Peyer's patch (tissue), 4 donors: ENCODE results near the gene LARGE2. TPM values are rescaled to one million over a fixed set of nuclear protein-coding genes. Genes with fewer than 3 reads are reported as not detected.

Experiments used
- DNase-seq, 3 donors: peaks; one replicate each; pipeline ENCODE4 v3.0.0-alpha.2; 2017 to 2019
- H3K27ac ChIP-seq, 4 donors: fragments of 200-600 bp; sonication (generic); one replicate each; pipeline ENCODE4 v1.5.1; 2016 to 2019
- H3K27me3 ChIP-seq, 2 donors: fragments of 200-600 bp; sonication (generic); one replicate each; pipeline ENCODE4 v1.5.1; 2019
- H3K36me3 ChIP-seq, 3 donors: fragments of 200-600 bp; sonication (generic); one replicate each; pipeline ENCODE4 v1.5.1; 2016 to 2019
- H3K4me1 ChIP-seq, 4 donors: fragments of 200-600 bp; sonication (generic); one replicate each; pipeline ENCODE4 v1.5.1; 2016 to 2019
- H3K4me3 ChIP-seq, 4 donors: fragments of 200-600 bp; sonication (generic); 1 replicate in 3 of 4; 2 replicates in 1 of 4; pipeline ENCODE4 v1.5.1; 2016 to 2019; ENCODE audit warnings: mild to moderate bottlenecking in 1 of 4
- H3K9me3 ChIP-seq, 4 donors: fragments of 200-600 bp; sonication (generic); one replicate each; pipeline ENCODE4 v1.5.1; 2016 to 2019; ENCODE audit warnings: mild to moderate bottlenecking in 1 of 4
- POLR2A ChIP-seq, 2 donors: fragments of 450-650 bp; IDR thresholded peaks; one replicate each; pipeline ENCODE4 v1.5.1; 2017; ENCODE audit warnings: antibody characterized with exemption in 2 of 2, mild to moderate bottlenecking in 2 of 2, moderate library complexity in 2 of 2
- total RNA-seq, 4 donors: library from RNA; depleted of rRNA; stranded (reverse); fragments of >200 nt; gene quantifications; one replicate each; pipeline ENCODE4 v1.1.0, GENCODE V29; 2016
- TF ChIP-seq, protein P1 (sequence below), 6 experiments: fragments of 450-650 bp in 4 of 6; fragments of 200-600 bp in 2 of 6; sonication (generic) in 1 of 6; IDR thresholded peaks; one replicate each; pipeline ENCODE4 v1.5.1; 2017 to 2019; ENCODE audit warnings: antibody characterized with exemption in 6 of 6, mild to moderate bottlenecking in 3 of 6, moderate library complexity in 1 of 6

The LARGE2 gene
- total RNA-seq, 4 donors from 2014 or later: 0.83 to 1.6 (median 1.2) TPM; not detected in 1

DNA sequence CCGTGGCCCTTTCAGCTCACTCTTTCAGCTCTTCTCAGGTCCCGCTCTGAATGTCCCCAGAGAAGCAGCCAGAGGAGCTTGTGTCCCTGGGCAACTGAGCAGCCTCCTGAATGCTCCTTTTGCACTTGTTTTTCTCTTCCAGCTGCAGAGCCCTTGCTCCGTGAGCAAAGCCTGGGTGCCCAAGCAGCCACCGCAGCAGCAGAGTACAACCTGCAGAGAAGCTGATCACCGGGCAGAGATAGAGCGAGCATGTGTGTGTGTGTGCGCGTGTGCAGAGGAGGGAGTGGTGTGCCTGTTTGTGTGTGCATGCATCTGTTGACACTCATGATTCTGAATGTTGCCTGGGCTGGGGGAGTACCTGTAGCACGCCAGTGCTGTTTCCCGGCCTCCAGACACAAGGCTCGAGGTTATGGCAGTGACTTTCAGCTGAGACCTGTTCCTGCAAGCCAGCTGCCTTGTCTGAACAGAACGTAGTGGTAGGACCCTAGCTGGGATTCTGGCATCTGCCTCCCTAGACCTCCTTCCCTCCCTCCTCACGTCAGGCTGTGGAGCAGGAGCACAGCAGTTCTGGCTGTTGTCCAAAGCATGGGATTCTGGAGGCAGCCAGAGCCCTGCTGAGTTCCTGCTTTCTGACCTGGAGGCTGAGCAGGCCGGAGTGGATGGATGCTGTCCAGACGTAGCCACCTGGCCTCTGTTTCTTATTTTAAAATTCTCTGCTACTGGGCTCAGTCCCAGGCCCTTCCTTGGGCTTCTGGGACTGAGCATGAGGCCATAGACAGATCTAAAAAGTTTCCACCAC is 41.5 kb upstream of the LARGE2 start:
- no peak for DNase-seq
- Histone ChIP-seq H3K36me3 (peaks cover 0 to 66% (median 0%) of the 10 kb centered on the region in 3 donors), H3K27me3 (no peaks in the 10 kb centered on the region), H3K27ac (no peak overlapping the region), H3K9me3 (no peaks in the 10 kb centered on the region), H3K4me3 (no peak overlapping the region), H3K4me1 (peaks cover 0 to 16% (median 4%) of the 10 kb centered on the region in 4 donors)
- TF ChIP-seq POLR2A (IDR thresholded peaks at IDR 0.05): no peak
- TF ChIP-seq, protein P1, sequence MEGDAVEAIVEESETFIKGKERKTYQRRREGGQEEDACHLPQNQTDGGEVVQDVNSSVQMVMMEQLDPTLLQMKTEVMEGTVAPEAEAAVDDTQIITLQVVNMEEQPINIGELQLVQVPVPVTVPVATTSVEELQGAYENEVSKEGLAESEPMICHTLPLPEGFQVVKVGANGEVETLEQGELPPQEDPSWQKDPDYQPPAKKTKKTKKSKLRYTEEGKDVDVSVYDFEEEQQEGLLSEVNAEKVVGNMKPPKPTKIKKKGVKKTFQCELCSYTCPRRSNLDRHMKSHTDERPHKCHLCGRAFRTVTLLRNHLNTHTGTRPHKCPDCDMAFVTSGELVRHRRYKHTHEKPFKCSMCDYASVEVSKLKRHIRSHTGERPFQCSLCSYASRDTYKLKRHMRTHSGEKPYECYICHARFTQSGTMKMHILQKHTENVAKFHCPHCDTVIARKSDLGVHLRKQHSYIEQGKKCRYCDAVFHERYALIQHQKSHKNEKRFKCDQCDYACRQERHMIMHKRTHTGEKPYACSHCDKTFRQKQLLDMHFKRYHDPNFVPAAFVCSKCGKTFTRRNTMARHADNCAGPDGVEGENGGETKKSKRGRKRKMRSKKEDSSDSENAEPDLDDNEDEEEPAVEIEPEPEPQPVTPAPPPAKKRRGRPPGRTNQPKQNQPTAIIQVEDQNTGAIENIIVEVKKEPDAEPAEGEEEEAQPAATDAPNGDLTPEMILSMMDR (IDR thresholded peaks at IDR 0.05): no peak

DNA sequence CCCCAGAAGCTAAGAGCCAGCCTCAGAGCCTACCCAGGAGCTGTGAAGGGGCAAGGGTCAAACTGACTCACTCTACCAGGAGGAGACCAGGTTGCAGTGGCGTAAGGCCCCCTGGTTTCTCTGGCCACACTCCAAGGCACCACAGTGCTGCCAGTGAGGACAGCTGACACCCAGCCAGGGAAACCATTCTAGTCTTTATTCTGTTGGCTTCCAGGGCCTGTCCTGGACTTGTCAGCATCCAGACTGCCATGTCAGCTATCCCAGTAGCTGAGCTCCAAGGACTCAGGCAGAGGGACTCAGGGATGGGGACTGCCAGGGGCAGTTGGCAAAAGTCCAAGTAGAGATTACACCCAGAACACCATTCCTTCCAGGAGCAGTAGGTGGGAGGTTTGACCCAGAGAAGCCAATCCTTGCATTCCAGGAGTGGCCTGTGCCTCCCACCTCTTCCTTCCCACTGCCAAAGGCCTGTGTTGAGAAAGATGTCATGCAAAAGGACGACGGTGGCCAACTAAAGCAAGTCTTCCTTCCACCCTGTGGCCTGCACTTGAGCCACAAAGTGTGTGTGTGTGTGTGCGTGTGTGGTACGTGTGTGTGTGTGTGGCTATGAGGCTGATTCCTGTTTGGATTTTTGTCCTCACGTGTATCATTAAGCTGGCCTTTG is 40.6 kb upstream of the LARGE2 start:
- Histone ChIP-seq H3K4me1 (peaks cover 0 to 19% (median 4%) of the 10 kb centered on the region in 4 donors), H3K36me3 (peaks cover 0 to 57% (median 0%) of the 10 kb centered on the region in 3 donors), H3K27me3 (no peaks in the 10 kb centered on the region), H3K27ac (no peak overlapping the region), H3K4me3 (no peak overlapping the region), H3K9me3 (no peaks in the 10 kb centered on the region)
- no peak for TF ChIP-seq POLR2A (IDR thresholded peaks at IDR 0.05)
- TF ChIP-seq, protein P1 (IDR thresholded peaks at IDR 0.05): no peak
- peak in 1 of 3 donors; percentile 61 for DNase-seq

GRCh38 chr11:45884596-45885185 is 37.8 kb upstream of the LARGE2 start:
- DNase-seq: no peak
- Histone ChIP-seq H3K9me3 (no peaks in the 10 kb centered on the region), H3K4me1 (peaks cover 0 to 18% (median 4%) of the 10 kb centered on the region in 4 donors), H3K27me3 (no peaks in the 10 kb centered on the region), H3K4me3 (no peak overlapping the region), H3K36me3 (peaks cover 0 to 31% (median 0%) of the 10 kb centered on the region in 3 donors), H3K27ac (no peak overlapping the region)
- no peak for TF ChIP-seq POLR2A (IDR thresholded peaks at IDR 0.05)
- TF ChIP-seq, protein P1 (IDR thresholded peaks at IDR 0.05): no peak

- peak; percentile 26 to 76 (median 65) for DNase-seq
- Histone ChIP-seq H3K27me3 (no peaks in the 10 kb centered on the region), H3K36me3 (peaks cover 0 to 24% (median 0%) of the 10 kb centered on the region in 3 donors), H3K9me3 (no peaks in the 10 kb centered on the region), H3K27ac (no peak within 1 kb of the TSS), H3K4me1 (peaks cover 0 to 11% (median 4%) of the 10 kb centered on the region in 4 donors), H3K4me3 (peak within 1 kb of the TSS; percentile 40 to 73 (median 60))
- no peak for TF ChIP-seq POLR2A (IDR thresholded peaks at IDR 0.05)
- TF ChIP-seq, protein P1 (IDR thresholded peaks at IDR 0.05): no peak
These were observed 37.1 kb upstream of the LARGE2 start, which contains the start of gene MAPK8IP1 for GRCh38 chr11:45885274-45885920. MAPK8IP1 (plus strand) TSS chr11:45885651; CDS start chr11:45885821, 170 bp downstream.
